Measurements from ENCODE around the gene HPN. TPM values are rescaled to one million over a fixed set of nuclear protein-coding genes. Genes with fewer than 3 reads are reported as not detected.
A peak's percentile ranks its signal among the peaks of the same experiment; 100 is the strongest.

Gene HPN
- total RNA-seq, 2 experiments from 2014 or later = not detected

- DNase-seq = peak in 2 of 14 experiments; percentile 24 to 45
- Mint-ChIP-seq H3K27me3 (no peaks in the 10 kb centered on the region), H3K4me3 (peak overlapping the region; percentile 83), H3K9me3 (no peaks in the 10 kb centered on the region), H3K4me1 (ENCODE audit: low read depth) (peaks cover 67% of the 10 kb centered on the region), H3K36me3 (ENCODE audit: low read depth) (peaks cover 67% of the 10 kb centered on the region), H3K27ac (peak overlapping the region; percentile 91)
- Histone ChIP-seq H3K27ac (ENCODE audit: low read depth in 1 of 2, low read length in 2 of 2) (peak overlapping the region; percentile 18 to 62), H3K36me3 (ENCODE audit: insufficient read depth, low read length) (peaks cover 59% of the 10 kb centered on the region), H3K9me3 (ENCODE audit: control insufficient read depth in 1 of 2, insufficient read depth in 1 of 2, low read length in 2 of 2) (no peaks in the 10 kb centered on the region), H3K4me3 (ENCODE audit: low read length) (no peak overlapping the region), H3K4me1 (ENCODE audit: insufficient read depth, low read length) (peaks cover 77% of the 10 kb centered on the region), H3K27me3 (ENCODE audit: control insufficient read depth in 1 of 2, insufficient read depth in 2 of 2, low read length in 2 of 2) (no peaks in the 10 kb centered on the region)
- ATAC-seq (ENCODE audit: poor library complexity) = no peak
- TF ChIP-seq, protein P1, sequence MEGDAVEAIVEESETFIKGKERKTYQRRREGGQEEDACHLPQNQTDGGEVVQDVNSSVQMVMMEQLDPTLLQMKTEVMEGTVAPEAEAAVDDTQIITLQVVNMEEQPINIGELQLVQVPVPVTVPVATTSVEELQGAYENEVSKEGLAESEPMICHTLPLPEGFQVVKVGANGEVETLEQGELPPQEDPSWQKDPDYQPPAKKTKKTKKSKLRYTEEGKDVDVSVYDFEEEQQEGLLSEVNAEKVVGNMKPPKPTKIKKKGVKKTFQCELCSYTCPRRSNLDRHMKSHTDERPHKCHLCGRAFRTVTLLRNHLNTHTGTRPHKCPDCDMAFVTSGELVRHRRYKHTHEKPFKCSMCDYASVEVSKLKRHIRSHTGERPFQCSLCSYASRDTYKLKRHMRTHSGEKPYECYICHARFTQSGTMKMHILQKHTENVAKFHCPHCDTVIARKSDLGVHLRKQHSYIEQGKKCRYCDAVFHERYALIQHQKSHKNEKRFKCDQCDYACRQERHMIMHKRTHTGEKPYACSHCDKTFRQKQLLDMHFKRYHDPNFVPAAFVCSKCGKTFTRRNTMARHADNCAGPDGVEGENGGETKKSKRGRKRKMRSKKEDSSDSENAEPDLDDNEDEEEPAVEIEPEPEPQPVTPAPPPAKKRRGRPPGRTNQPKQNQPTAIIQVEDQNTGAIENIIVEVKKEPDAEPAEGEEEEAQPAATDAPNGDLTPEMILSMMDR (IDR thresholded peaks at IDR 0.05) = no peak
- ChIA-PET CTCF (interaction anchor here (1.2 to 3.3 kb wide), 5 partner anchors 10 to 38 kb away, joined by 3 to 50 read pairs (median 5); no protein-coding TSS in a partner anchor), POLR2A (interaction anchor here (1.0 to 11.9 kb wide), 4 partner anchors 13 to 49 kb away, joined by 4 to 205 read pairs (median 52); partner anchors contain the start of genes GRAMD1A and ZNF792)
- intact Hi-C loops (cut with DNase I, micrococcal nuclease) = loop anchor here in 1 of 2 experiments (5.0 kb wide), 3 partner anchors 155 to 280 kb away; partner anchors contain the start of gene ZNF181
Measured at GRCh38 chr19:35011737-35012682, 29.5 kb upstream of the HPN start.

GRCh38 chr19:35013041-35013819 is 28.3 kb upstream of the HPN start:
- POLR2A ChIA-PET = interaction anchor here (0.9 to 11.9 kb wide), 10 partner anchors 12 to 197 kb away, joined by 3 to 205 read pairs (median 6); partner anchors contain the start of genes GRAMD1A, ZNF30 and ZNF792
- Mint-ChIP-seq H3K36me3 (ENCODE audit: low read depth) (peaks cover 78% of the 10 kb centered on the region), H3K4me3 (peak overlapping the region; percentile 87), H3K27me3 (no peaks in the 10 kb centered on the region), H3K27ac (peak overlapping the region; percentile 91), H3K4me1 (ENCODE audit: low read depth) (peaks cover 73% of the 10 kb centered on the region), H3K9me3 (no peaks in the 10 kb centered on the region)
- Histone ChIP-seq H3K27ac (ENCODE audit: low read depth in 1 of 2, low read length in 2 of 2) (peak overlapping the region; percentile 79 to 87), H3K36me3 (ENCODE audit: insufficient read depth, low read length) (peaks cover 69% of the 10 kb centered on the region), H3K4me1 (ENCODE audit: insufficient read depth, low read length) (peaks cover 82% of the 10 kb centered on the region), H3K27me3 (ENCODE audit: control insufficient read depth in 1 of 2, insufficient read depth in 2 of 2, low read length in 2 of 2) (no peaks in the 10 kb centered on the region), H3K9me3 (ENCODE audit: control insufficient read depth in 1 of 2, insufficient read depth in 1 of 2, low read length in 2 of 2) (no peaks in the 10 kb centered on the region), H3K4me3 (ENCODE audit: low read length) (peak overlapping the region; percentile 48)
- peak; percentile 74 to 91 (median 82) for DNase-seq
- intact Hi-C loops (cut with DNase I, micrococcal nuclease) = loop anchor here (1.0 to 5.0 kb wide), 5 partner anchors 12 to 281 kb away; partner anchors contain the start of gene ZNF181 (in 1 of the 2)
- CTCF ChIA-PET = interaction anchor here (0.5 to 3.3 kb wide), 6 partner anchors 11 to 40 kb away, joined by 3 to 50 read pairs (median 4); no protein-coding TSS in a partner anchor
- TF ChIP-seq, protein P1 (IDR thresholded peaks at IDR 0.05) = peak; percentile 94
- ATAC-seq (ENCODE audit: poor library complexity) = peak; percentile 82
